Fibroblast of mammary gland (primary cell): ENCODE data around the gene NR2F6.

ENCODE experiments used
- DNase-seq: peaks from one replicate; pipeline ENCODE4 v3.0.0-alpha.2; 2010; ENCODE audit warnings: low read depth
- H3K4me3 ChIP-seq: 2 replicates; pipeline ENCODE4 v1.5.1; 2011; ENCODE audit warnings: low read depth, mild to moderate bottlenecking, low read length, moderate library complexity; ENCODE audit not compliant: control insufficient read depth
- CTCF ChIP-seq: conservative IDR thresholded peaks from 2 replicates; pipeline ENCODE4 v1.5.1; 2011; ENCODE audit warnings: low read depth, low read length, inconsistent platforms; ENCODE audit not compliant: control insufficient read depth, insufficient read depth

The NR2F6 gene

GRCh38 chr19:17286263-17286662 is 40.5 kb upstream of the NR2F6 start:
- H3K4me3 ChIP-seq, result no peak overlapping the region
- DNase-seq, result no peak
- TF ChIP-seq CTCF, result no peak

GRCh38 chr19:17285415-17286135 is 39.9 kb upstream of the NR2F6 start:
- no peak overlapping the region for H3K4me3 ChIP-seq

GRCh38 chr19:17283504-17283996 is 37.8 kb upstream of the NR2F6 start:
- TF ChIP-seq CTCF, result no peak
- H3K4me3 ChIP-seq, result no peak overlapping the region
- DNase-seq, result no peak

More at GRCh38 chr19:17285415-17286135, 39.9 kb upstream of the NR2F6 start:
- no peak for DNase-seq
- no peak for TF ChIP-seq CTCF

DNA sequence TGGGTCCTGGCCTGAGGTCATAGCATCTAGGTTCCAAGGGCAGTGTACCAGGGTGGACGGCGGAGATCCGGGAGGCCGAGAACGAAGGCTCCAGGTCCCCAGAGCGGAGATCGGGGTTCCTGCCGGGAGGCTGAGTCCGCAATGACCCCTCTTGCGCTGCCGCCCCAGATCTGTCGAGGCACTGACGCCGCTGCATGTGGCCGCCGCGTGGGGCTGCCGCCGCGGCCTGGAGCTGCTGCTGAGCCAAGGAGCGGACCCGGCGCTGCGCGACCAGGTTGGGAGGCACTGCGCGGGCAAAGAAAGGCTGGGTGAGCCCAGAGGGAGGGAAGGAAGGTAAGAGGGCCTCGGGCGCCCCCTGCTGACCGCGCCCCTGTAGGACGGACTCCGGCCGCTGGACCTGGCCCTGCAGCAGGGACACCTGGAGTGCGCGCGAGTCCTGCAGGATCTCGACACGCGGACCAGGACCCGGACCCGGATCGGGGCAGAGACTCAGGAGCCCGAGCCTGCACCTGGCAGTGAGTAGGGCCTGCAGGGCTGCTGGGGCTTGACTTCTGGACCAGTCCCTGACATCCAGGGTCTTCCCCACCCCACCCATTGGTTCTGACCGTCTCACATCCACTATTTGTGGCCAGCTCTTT is 36.9 kb upstream of the NR2F6 start:
- DNase-seq, result peak; percentile 65
- peak overlapping the region; percentile 30 for H3K4me3 ChIP-seq
- TF ChIP-seq CTCF, result peak; percentile 63

DNA sequence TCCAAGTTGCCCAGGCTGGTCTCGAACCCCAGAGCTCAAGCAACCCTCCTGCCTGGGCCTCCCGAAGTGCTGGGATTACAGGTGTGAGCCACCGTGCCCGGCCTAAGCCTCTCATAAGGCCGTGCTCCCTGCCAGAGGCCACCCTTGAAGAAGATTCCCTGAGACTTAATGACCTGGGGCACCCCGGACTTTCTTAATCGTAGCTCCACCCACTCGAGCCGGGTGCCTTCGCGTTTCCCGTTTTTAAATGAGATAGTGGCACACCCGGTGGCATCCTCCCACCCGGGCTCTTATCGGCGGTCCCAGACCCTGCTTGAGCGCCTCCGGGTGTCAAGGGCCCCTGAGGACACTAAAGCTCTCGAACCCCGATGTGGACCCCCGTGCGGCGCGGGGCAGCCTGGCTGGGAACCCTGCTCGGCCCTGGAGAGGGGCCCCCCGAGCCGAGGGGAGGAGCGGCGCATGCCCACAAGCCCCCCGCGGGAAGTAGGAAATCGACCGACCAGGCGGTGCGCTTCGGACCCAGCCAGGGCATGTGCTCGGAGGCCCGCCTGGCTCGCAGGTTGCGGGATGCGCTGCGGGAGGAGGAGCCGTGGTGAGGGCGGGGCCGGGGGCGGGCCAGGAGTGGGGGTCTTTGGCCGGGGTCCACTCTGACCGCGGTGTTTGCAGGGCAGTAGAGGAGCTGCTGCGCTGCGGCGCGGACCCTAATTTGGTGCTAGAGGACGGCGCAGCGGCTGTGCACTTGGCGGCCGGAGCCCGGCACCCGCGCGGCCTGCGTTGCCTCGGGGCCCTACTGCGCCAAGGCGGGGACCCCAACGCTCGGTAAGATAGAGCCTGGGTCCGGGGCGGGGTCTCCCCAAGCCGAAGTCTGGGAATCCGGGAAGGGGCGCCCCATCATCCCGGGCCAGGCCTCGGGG is 35.9 kb upstream of the NR2F6 start, which contains the start of gene ANKLE1:
TSS of gene ANKLE1 (plus strand) at position 511 of the 914 bp plus-strand sequence. CDS start at position 531, 20 bp downstream.
- H3K4me3 ChIP-seq, result peak within 1 kb of the TSS; percentile 30
- no peak for DNase-seq
- no peak for TF ChIP-seq CTCF

- no peak for TF ChIP-seq CTCF
- H3K4me3 ChIP-seq, result no peak overlapping the region
- peak; percentile 41 for DNase-seq
Measured at GRCh38 chr19:17279436-17279835, 33.7 kb upstream of the NR2F6 start.
